ENCODE measurements around the gene HERC4.
"Not testable (repeated sequence)": the region's sequence is repeated elsewhere in the genome, so short reads cannot be mapped to it uniquely, and the experiment has no call there.

The HERC4 gene

GRCh38 chr10:67893637-67894036 is 181.4 kb downstream of the HERC4 start:
- no peak overlapping the region for H3K27ac Mint-ChIP-seq
- TF ChIP-seq CTCF (IDR thresholded peaks at IDR 0.05): no peak
- no peak for DNase-seq
- no peaks in the 10 kb centered on the region for H3K9me3 Mint-ChIP-seq
- no peaks in the 10 kb centered on the region for H3K4me1 Mint-ChIP-seq
- H3K36me3 Mint-ChIP-seq (ENCODE audit: low read depth): peaks cover 75% of the 10 kb centered on the region
- H3K27me3 Mint-ChIP-seq (ENCODE audit: low read depth, poor library complexity): no peaks in the 10 kb centered on the region
- no peak overlapping the region for H3K4me3 Mint-ChIP-seq

- Mint-ChIP-seq H3K9me3 (no peaks in the 10 kb centered on the region), H3K27ac (peak overlapping the region; percentile 96), H3K4me3 (peak overlapping the region; percentile 96), H3K36me3 (ENCODE audit: low read depth) (peaks cover 33% of the 10 kb centered on the region), H3K4me1 (peaks cover 22% of the 10 kb centered on the region), H3K27me3 (ENCODE audit: low read depth, poor library complexity) (peaks cover 3% of the 10 kb centered on the region)
- peak; percentile 75 for DNase-seq
- no peak for TF ChIP-seq CTCF (IDR thresholded peaks at IDR 0.05)
Measured at GRCh38 chr10:67884842-67885670, 190.0 kb downstream of the HERC4 start.

GRCh38 chr10:67884313-67884841 is 190.7 kb downstream of the HERC4 start, which contains the start of gene SIRT1:
TSS of gene SIRT1 (plus strand) at chr10:67884656. CDS start at chr10:67884722, 66 bp downstream.
- no peak for TF ChIP-seq CTCF (IDR thresholded peaks at IDR 0.05)
- Mint-ChIP-seq H3K4me1 (peaks cover 22% of the 10 kb centered on the region), H3K4me3 (peak within 1 kb of the TSS; percentile 96), H3K27me3 (ENCODE audit: low read depth, poor library complexity) (peaks cover 3% of the 10 kb centered on the region), H3K9me3 (no peaks in the 10 kb centered on the region), H3K36me3 (ENCODE audit: low read depth) (peaks cover 26% of the 10 kb centered on the region), H3K27ac (peak within 1 kb of the TSS; percentile 98)
- DNase-seq: peak; percentile 98

- peak overlapping the region; percentile 96 for H3K4me3 Mint-ChIP-seq
- TF ChIP-seq CTCF (IDR thresholded peaks at IDR 0.05): no peak
- DNase-seq: no peak
- peaks cover 3% of the 10 kb centered on the region for H3K27me3 Mint-ChIP-seq (ENCODE audit: low read depth, poor library complexity)
- H3K9me3 Mint-ChIP-seq: no peaks in the 10 kb centered on the region
- peaks cover 20% of the 10 kb centered on the region for H3K36me3 Mint-ChIP-seq (ENCODE audit: low read depth)
- H3K27ac Mint-ChIP-seq: peak overlapping the region; percentile 98
- peaks cover 22% of the 10 kb centered on the region for H3K4me1 Mint-ChIP-seq
Measured at GRCh38 chr10:67883710-67884312, 191.3 kb downstream of the HERC4 start.

- Mint-ChIP-seq H3K4me3 (no peak overlapping the region), H3K36me3 (ENCODE audit: low read depth) (no peaks in the 10 kb centered on the region), H3K9me3 (no peaks in the 10 kb centered on the region), H3K27ac (no peak overlapping the region), H3K4me1 (peaks cover 11% of the 10 kb centered on the region), H3K27me3 (ENCODE audit: low read depth, poor library complexity) (peaks cover 6% of the 10 kb centered on the region)
- no peak for TF ChIP-seq CTCF (IDR thresholded peaks at IDR 0.05)
- no peak for DNase-seq
Measured at GRCh38 chr10:67878133-67878532, 196.9 kb downstream of the HERC4 start.

GRCh38 chr10:67877421-67877820 is 197.7 kb downstream of the HERC4 start:
- not testable (repeated sequence) for DNase-seq; H3K27ac Mint-ChIP-seq; H3K36me3 Mint-ChIP-seq (ENCODE audit: low read depth); H3K9me3 Mint-ChIP-seq; H3K27me3 Mint-ChIP-seq (ENCODE audit: low read depth, poor library complexity); H3K4me3 Mint-ChIP-seq
- peaks cover 11% of the 10 kb centered on the region for H3K4me1 Mint-ChIP-seq

All from nephron progenitor cell (in vitro differentiated cells).